ENCODE measurements around the gene UXS1. TPM values are rescaled to one million over a fixed set of nuclear protein-coding genes. Genes with fewer than 3 reads are reported as not detected.

The UXS1 gene
- total and polyA plus RNA-seq, 2 donors (not counting 1 experiment from before 2014, with no cell fraction given), result 20.3 to 44.8 TPM

DNA sequence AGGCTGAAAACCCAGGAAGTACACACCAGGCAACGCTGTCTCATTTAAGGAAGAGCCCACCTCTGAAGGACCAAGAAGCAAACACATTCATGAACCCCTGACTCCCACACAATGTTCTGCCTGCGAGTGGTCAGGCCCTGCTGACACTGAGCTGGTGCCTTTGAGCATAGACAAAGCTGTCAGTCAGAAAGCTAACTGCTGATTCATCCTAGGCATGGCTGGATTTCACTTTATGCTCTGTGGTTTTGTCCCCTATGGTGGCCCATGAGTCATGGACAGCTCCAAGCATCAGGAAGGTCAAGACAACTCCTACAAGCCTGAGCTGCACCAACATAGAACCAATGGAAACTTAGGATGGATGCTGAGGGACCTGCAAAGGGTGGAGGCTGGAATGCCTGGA is 78.9 kb downstream of the UXS1 start:
- intact Hi-C loops (cut with micrococcal nuclease), result no loop called here
- no peak overlapping the region for H3K9ac ChIP-seq (ENCODE audit: low read length)

DNA sequence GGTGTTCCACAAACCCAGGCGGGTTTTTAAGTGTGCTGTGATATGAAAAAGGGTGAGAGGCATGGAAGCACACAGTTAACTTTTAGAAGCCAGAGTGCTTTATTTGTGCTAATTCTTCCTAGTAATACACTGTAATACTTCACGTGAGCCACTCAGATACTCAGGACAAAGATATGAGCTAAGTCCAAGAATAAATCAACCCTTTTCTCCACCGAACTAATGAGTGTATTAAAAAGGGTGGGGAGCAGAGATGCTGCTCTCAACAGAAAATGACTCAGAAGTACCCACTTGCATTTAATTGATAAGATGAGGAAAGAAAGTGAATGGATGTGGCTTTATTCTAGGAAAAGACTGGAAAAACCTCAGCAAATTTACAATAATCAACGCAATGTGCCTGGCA is 79.9 kb downstream of the UXS1 start:
- Mint-ChIP-seq H3K27ac (no peak overlapping the region), H3K4me3 (no peak overlapping the region), H3K9me3 (ENCODE audit: insufficient read depth) (no peaks in the 10 kb centered on the region), H3K4me1 (peaks cover 4% of the 10 kb centered on the region), H3K27me3 (no peaks in the 10 kb centered on the region)
- Histone ChIP-seq H3K4me2 (replicated peaks; ENCODE audit: low read depth, low read length, poor library complexity, severe bottlenecking) (no peak overlapping the region), H3K36me3 (replicated peaks in 1 of 2; ENCODE audit: control extremely low read depth in 1 of 2, control insufficient read depth in 1 of 2, extremely low read depth in 1 of 2, insufficient read depth in 2 of 2, low read length in 1 of 2) (peaks cover 3 to 45% of the 10 kb centered on the region in 2 experiments), H3K79me2 (ENCODE audit: control insufficient read depth, insufficient read depth, low read length) (no peaks in the 10 kb centered on the region), H3K9me3 (ENCODE audit: control extremely low read depth in 1 of 3, control insufficient read depth in 2 of 3, insufficient read depth in 1 of 3, low read length in 2 of 3) (no peaks in the 10 kb centered on the region), H3K4me1 (ENCODE audit: control insufficient read depth in 2 of 2, insufficient read depth in 2 of 2, low read length in 2 of 2) (no peaks in the 10 kb centered on the region), H4K20me1 (ENCODE audit: control insufficient read depth, insufficient read depth, low read length, poor library complexity, severe bottlenecking) (no peaks in the 10 kb centered on the region), H2AFZ (ENCODE audit: insufficient read depth, low read depth, low read length, poor library complexity, severe bottlenecking) (no peak overlapping the region), H3K9ac (ENCODE audit: low read length) (no peak overlapping the region), H3K4me3 (ENCODE audit: control extremely low read depth in 1 of 5, extremely low read depth in 1 of 5, insufficient read depth in 1 of 5, low read depth in 2 of 5, low read length in 4 of 5) (no peak overlapping the region), H3K27me3 (replicated peaks in 1 of 4; ENCODE audit: control extremely low read depth in 1 of 4, control insufficient read depth in 3 of 4, insufficient read depth in 4 of 4, low read length in 3 of 4) (no peaks in the 10 kb centered on the region), H3K27ac (ENCODE audit: low read length in 2 of 2) (no peak overlapping the region)
- POLR2A ChIA-PET, result no interaction called here
- ATAC-seq (ENCODE audit: low read depth), result no peak
- DNase-seq, result no peak
- CTCF ChIA-PET, result interaction anchor here (1.5 to 2.2 kb wide), 2 partner anchors 10 to 468 kb away, joined by 5 to 6 read pairs; no protein-coding TSS in a partner anchor
- TF ChIP-seq, protein P1, sequence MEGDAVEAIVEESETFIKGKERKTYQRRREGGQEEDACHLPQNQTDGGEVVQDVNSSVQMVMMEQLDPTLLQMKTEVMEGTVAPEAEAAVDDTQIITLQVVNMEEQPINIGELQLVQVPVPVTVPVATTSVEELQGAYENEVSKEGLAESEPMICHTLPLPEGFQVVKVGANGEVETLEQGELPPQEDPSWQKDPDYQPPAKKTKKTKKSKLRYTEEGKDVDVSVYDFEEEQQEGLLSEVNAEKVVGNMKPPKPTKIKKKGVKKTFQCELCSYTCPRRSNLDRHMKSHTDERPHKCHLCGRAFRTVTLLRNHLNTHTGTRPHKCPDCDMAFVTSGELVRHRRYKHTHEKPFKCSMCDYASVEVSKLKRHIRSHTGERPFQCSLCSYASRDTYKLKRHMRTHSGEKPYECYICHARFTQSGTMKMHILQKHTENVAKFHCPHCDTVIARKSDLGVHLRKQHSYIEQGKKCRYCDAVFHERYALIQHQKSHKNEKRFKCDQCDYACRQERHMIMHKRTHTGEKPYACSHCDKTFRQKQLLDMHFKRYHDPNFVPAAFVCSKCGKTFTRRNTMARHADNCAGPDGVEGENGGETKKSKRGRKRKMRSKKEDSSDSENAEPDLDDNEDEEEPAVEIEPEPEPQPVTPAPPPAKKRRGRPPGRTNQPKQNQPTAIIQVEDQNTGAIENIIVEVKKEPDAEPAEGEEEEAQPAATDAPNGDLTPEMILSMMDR (IDR thresholded peaks at IDR 0.05), result no peak
- no peak for TF ChIP-seq EZH2 (IDR thresholded peaks at IDR 0.05; ENCODE audit: borderline replicate concordance, insufficient read depth, low read depth, low read length, poor library complexity, severe bottlenecking)
- no CpG with 5 or more reads among the region's 4 CpGs for WGBS (ENCODE audit: insufficient coverage)
- intact Hi-C loops (cut with micrococcal nuclease), result no loop called here

More for the DNA sequence above, 78.9 kb downstream of the UXS1 start:
- Histone ChIP-seq H3K4me3 (ENCODE audit: control extremely low read depth in 1 of 5, extremely low read depth in 1 of 5, insufficient read depth in 1 of 5, low read depth in 2 of 5, low read length in 4 of 5) (no peak overlapping the region), H3K9me3 (ENCODE audit: control extremely low read depth in 1 of 3, control insufficient read depth in 2 of 3, insufficient read depth in 1 of 3, low read length in 2 of 3) (no peaks in the 10 kb centered on the region), H4K20me1 (ENCODE audit: control insufficient read depth, insufficient read depth, low read length, poor library complexity, severe bottlenecking) (no peaks in the 10 kb centered on the region), H3K27me3 (replicated peaks in 1 of 4; ENCODE audit: control extremely low read depth in 1 of 4, control insufficient read depth in 3 of 4, insufficient read depth in 4 of 4, low read length in 3 of 4) (no peaks in the 10 kb centered on the region), H3K4me2 (replicated peaks; ENCODE audit: low read depth, low read length, poor library complexity, severe bottlenecking) (no peak overlapping the region), H3K4me1 (ENCODE audit: control insufficient read depth in 2 of 2, insufficient read depth in 2 of 2, low read length in 2 of 2) (peaks cover 5% of the 10 kb centered on the region in 2 donors), H2AFZ (ENCODE audit: insufficient read depth, low read depth, low read length, poor library complexity, severe bottlenecking) (no peak overlapping the region), H3K79me2 (ENCODE audit: control insufficient read depth, insufficient read depth, low read length) (no peaks in the 10 kb centered on the region), H3K36me3 (replicated peaks in 1 of 2; ENCODE audit: control extremely low read depth in 1 of 2, control insufficient read depth in 1 of 2, extremely low read depth in 1 of 2, insufficient read depth in 2 of 2, low read length in 1 of 2) (peaks cover 3 to 40% of the 10 kb centered on the region in 2 experiments), H3K27ac (ENCODE audit: low read length in 2 of 2) (no peak overlapping the region)
- Mint-ChIP-seq H3K9me3 (ENCODE audit: insufficient read depth) (no peaks in the 10 kb centered on the region), H3K4me3 (no peak overlapping the region), H3K27ac (no peak overlapping the region), H3K27me3 (no peaks in the 10 kb centered on the region), H3K4me1 (peaks cover 10% of the 10 kb centered on the region)
- no peak for TF ChIP-seq EZH2 (IDR thresholded peaks at IDR 0.05; ENCODE audit: borderline replicate concordance, insufficient read depth, low read depth, low read length, poor library complexity, severe bottlenecking)
- TF ChIP-seq, protein P1 (IDR thresholded peaks at IDR 0.05), result no peak
- POLR2A ChIA-PET, result no interaction called here
- no peak for DNase-seq
- CTCF ChIA-PET, result interaction anchor here (0.7 to 1.5 kb wide), 3 partner anchors 10 to 467 kb away, joined by 3 to 5 read pairs (median 3); no protein-coding TSS in a partner anchor
- WGBS (ENCODE audit: insufficient coverage), result 92% methylated on average over 2 of the region's 2 CpGs
- ATAC-seq (ENCODE audit: low read depth), result no peak
